Measurements from ENCODE around the gene SPATA21.
"Not testable (repeated sequence)": the region's sequence is repeated elsewhere in the genome, so short reads cannot be mapped to it uniquely, and the experiment has no call there.

The SPATA21 gene, protein sequence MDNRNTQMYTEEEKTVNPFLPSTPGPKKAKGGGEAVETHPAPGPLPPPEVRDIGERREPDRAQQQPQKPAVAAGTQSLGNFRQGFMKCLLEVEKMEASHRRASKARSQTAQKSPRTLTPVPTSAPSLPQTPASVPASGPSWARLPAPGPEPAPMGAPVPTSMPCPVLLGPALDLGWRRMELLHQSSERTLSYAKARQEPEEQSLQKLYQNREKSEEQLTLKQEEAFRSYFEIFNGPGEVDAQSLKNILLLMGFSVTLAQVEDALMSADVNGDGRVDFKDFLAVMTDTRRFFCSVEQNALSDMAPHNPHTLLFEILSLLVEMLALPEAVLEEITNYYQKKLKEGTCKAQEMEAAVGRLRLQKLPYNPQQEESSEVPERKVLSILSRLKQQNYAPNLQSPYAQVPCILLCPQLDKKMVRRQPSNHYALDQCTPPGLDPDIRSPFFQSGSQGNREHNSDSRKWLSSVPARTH

DNA sequence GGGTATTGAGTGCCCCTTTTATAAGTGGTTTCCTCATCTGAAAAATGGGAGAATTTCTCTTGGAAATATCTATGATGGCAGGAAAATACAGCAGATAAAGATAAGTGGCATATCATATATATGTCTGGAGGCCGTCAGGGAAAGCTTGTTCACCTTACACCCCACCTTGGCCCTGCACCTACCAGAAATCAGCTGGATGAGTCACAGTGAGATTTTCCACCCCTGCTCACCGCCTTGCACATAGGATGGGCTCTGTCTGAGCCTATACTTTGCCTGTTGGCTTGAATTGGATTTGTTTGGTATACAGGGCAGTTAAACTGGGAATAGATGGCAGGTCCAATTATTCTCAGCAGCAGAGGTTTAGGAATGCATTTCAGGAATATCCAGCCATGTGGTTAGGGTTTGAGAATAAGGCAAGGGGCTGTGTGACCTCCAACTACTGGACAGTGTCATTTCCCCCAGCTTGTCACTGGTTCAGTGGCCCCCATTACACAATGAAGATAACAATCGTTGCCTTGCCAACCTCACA, at the start of gene SPATA21:
Gene SPATA21, minus strand, starts transcription at position 479 of the 529 bp plus-strand sequence. CDS start 6,053 bp downstream, outside the sequence.
- TF ChIP-seq, protein P1, sequence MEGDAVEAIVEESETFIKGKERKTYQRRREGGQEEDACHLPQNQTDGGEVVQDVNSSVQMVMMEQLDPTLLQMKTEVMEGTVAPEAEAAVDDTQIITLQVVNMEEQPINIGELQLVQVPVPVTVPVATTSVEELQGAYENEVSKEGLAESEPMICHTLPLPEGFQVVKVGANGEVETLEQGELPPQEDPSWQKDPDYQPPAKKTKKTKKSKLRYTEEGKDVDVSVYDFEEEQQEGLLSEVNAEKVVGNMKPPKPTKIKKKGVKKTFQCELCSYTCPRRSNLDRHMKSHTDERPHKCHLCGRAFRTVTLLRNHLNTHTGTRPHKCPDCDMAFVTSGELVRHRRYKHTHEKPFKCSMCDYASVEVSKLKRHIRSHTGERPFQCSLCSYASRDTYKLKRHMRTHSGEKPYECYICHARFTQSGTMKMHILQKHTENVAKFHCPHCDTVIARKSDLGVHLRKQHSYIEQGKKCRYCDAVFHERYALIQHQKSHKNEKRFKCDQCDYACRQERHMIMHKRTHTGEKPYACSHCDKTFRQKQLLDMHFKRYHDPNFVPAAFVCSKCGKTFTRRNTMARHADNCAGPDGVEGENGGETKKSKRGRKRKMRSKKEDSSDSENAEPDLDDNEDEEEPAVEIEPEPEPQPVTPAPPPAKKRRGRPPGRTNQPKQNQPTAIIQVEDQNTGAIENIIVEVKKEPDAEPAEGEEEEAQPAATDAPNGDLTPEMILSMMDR (IDR thresholded peaks at IDR 0.05; ENCODE audit: extremely low read depth, insufficient read depth, missing control alignments): no peak
- no peak for DNase-seq (ENCODE audit: low spot score)
- in situ Hi-C loops (cut with MboI; ENCODE audit: low pct_unique_long_range_greater_than_20kb, low sequenced_read_pairs, unreplicated experiment): no loop called here

DNA sequence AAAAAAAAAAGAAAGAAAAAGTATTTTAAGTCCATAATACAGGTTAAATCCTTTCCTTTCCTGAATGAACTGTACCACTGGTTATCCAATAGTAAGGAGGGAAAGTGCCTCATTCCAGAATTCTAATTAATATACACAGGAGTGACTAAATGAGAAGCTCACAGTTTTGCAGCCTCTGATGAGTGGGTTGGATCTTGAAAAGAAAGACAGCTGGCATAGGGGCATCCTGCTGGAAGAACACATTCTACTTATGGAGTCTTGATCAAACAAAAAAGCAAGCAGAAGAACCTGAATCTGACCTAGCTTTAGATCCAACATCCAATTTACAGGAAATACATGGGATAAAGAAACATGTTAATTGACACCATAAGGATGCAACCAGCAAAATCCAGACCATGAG, 49.8 kb upstream of the SPATA21 start:
- in situ Hi-C loops (cut with MboI; ENCODE audit: low pct_unique_long_range_greater_than_20kb, low sequenced_read_pairs, unreplicated experiment); DNase-seq (ENCODE audit: low spot score): not testable (repeated sequence)

DNA sequence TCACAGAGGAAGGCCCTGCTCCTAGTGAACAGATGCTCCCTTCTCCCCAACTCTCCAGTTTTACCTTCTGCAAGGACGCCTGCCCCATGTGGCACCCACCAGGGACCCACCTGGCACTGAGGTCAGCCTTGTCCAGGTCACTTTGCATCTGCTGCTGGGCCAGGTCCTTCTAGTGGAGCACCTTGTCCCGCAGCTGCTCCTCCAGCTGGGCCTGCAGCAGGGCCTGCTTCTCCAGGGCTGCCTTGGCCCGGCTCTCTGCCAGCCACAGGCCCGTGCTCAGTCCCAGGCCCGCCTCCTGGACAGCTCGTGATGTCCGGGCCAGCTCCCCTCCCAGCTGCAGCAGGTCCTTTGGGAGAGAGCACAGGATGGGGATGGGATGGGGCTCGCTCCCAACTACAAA, 49.1 kb upstream of the SPATA21 start:
- in situ Hi-C loops (cut with MboI; ENCODE audit: low pct_unique_long_range_greater_than_20kb, low sequenced_read_pairs, unreplicated experiment); DNase-seq (ENCODE audit: low spot score): not testable (repeated sequence)

DNA sequence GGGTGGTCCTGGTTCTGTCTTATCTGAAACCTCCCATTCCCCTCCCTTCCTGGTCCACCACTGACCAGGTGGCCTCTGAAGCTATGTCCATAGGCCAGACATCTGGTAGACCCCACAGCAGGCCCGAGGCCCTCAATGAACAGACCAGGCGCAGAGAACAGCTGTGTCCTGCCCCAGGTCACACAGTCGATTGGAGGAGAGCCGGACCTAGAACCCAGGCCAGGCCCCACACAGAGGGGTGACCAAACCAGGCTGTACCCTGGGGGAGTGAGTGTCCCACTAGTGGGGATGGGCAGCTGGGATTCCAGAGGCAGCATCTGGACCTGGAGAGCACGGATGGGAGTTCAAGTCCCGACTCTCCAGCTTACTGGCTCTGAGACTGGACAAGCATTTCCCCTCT, 47.7 kb upstream of the SPATA21 start:
- no peak for DNase-seq (ENCODE audit: low spot score)
- in situ Hi-C loops (cut with MboI; ENCODE audit: low pct_unique_long_range_greater_than_20kb, low sequenced_read_pairs, unreplicated experiment): no loop called here
- TF ChIP-seq, protein P1 (IDR thresholded peaks at IDR 0.05; ENCODE audit: extremely low read depth, insufficient read depth, missing control alignments): no peak

DNA sequence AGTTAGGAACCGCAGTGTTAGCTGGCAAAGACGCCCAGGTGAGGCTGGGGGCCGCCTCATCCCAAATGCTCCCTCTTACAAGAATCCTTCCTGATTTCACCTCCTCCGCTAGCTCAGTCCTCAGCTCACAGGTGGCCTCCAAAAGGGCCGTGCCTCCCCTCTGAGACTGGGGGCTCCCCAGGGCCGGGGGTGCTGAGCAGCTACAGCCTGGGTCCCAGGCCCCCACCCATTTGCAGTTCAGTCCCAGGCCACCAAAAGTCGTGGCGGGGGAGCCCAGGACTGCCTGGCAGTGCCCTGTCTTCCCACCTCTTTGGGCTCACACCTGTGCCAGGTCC, 47.2 kb upstream of the SPATA21 start:
- in situ Hi-C loops (cut with MboI; ENCODE audit: low pct_unique_long_range_greater_than_20kb, low sequenced_read_pairs, unreplicated experiment): no loop called here
- DNase-seq (ENCODE audit: low spot score): no peak
- TF ChIP-seq, protein P1 (IDR thresholded peaks at IDR 0.05; ENCODE audit: extremely low read depth, insufficient read depth, missing control alignments): no peak

DNA sequence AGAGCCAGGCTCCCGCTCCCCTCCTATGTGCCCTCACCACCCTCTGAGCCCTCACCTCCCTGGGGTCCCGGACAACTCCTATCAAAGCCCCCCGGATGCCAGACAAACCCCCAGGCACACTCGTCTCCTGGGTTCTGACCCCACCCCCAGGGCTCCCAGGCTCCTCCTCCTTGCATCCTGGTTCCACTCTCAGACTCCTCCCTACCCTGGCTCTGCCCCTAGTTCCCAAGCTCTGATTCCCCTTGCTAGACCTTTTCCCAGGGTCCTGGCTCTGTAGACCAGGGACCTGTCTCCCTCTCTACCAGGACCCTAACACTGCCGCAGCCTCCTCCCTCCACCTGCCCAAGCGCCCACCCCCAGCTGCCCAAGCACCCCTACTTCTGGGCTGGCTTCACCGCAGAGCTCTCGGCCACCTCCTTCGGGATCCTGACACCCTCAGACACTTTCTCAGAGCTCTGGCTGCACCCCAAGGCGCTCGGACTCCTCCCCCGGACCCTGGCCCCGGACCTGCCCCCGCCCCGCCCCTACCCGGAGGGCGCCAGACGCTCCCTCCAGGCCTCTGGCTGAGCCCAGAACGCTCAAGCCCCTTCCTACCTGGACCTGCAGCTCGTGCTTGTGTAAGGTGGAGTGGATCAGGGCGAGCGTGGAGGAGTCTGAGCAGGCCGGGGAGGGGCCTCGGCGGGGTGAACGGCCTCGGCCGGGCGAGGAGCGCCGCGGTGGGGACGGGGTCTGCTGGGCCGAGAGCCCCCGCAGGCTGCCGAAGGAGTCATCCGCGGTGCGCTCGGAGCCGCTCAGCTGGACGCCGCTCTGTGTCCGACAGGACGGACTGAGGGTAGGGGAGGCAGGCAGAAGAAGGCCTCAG, 46.6 kb upstream of the SPATA21 start:
- DNase-seq (ENCODE audit: low spot score); in situ Hi-C loops (cut with MboI; ENCODE audit: low pct_unique_long_range_greater_than_20kb, low sequenced_read_pairs, unreplicated experiment): not testable (repeated sequence)

DNA sequence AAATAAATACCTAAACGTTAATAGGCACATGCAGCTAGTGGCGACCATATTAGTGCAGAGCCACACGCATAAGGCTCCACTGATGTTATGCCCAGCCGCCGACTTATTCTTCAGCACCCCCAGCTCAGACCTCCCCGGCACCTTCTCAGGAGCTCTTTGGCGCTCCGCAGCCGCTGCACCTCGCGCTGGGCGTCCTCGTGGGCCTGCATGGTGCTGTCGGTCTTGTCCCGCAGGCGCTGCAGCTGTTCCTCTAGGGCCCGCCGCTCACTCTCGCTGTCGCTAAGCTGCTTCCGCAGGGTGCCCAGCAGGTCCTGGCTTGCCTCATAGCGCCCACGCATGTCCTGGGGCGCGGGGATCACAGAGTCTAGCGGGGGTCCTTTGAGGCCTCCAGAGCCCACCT, 45.9 kb upstream of the SPATA21 start:
- DNase-seq (ENCODE audit: low spot score); in situ Hi-C loops (cut with MboI; ENCODE audit: low pct_unique_long_range_greater_than_20kb, low sequenced_read_pairs, unreplicated experiment): not testable (repeated sequence)

DNA sequence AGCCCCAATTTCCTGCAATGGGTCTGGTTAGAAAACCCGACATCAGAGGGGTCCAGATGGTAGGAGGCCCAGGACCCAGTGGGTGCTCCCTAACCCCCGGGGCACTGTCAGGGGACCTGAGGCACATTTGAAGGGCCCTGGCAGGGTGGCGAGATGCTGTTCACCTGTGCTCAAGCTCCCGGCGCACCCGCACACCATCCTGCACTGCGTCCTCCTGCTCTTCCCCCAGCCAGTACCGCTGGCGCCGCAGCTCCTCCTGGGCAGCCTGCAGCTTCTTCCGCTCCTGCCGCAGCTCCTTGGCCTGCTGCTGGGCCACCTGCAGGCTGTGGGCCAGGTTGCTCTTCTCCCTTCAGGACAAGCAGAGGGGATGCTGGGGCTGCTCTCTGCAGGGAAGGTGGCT, 40.9 kb upstream of the SPATA21 start:
- TF ChIP-seq, protein P1 (IDR thresholded peaks at IDR 0.05; ENCODE audit: extremely low read depth, insufficient read depth, missing control alignments): no peak
- in situ Hi-C loops (cut with MboI; ENCODE audit: low pct_unique_long_range_greater_than_20kb, low sequenced_read_pairs, unreplicated experiment): no loop called here
- DNase-seq (ENCODE audit: low spot score): no peak

DNA sequence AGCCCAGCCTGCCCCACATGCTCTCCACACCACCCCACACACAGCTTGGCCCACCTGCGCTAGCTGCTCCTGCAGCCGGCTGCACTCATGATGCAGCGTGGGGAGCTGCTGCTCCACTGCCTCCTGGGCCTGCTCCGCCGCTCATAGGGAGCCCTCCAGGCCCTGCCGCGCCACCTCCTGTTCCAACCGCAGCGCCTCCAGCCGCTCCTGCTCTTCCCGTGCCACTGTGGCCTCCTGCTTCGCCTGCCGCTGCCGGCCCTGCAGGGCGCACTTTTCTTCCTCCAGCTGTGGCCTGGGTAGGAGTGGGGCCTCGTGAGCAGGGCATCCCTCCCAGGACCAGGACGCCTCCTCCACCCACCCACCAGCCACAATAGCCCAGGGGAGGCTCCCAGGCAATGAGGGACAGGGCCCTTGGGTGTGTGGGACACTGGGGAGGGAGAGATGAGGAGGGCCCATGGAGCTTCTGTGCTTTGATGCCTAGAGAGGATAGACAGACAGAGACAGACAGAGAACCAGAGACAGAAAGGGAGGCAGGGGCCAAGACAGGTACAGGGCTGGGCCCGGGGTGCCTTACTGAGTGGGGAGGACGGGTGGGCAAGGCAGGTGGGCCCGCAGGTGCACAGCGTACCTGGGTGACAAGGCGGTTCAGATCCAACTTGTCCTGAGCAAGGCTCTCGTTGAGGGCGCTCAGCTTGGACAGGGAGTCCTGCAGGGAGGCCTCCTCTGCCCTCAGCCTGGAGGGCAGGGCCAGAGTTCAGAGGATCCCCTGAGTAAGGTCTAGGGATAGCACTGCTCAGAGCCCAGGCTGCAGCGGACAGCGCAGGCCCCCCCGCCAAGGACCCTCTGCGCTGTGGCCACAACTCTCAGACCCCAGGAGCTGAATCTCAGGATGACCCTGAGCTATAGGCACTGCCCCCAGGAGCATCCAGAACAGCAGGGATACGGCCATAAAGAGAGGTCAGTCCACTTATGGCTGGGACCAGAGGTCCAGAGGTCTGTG, 38.8 kb upstream of the SPATA21 start:
- in situ Hi-C loops (cut with MboI; ENCODE audit: low pct_unique_long_range_greater_than_20kb, low sequenced_read_pairs, unreplicated experiment); DNase-seq (ENCODE audit: low spot score): not testable (repeated sequence)
